CD4-positive, alpha-beta T cell treated with Interleukin-4 for 1 hour (primary cell): ENCODE data around the gene ZNF587B.
"Not testable (repeated sequence)": the region's sequence is repeated elsewhere in the genome, so short reads cannot be mapped to it uniquely, and the experiment has no call there.

ENCODE experiments used
- DNase-seq, 2 donors: peaks; one replicate each; pipeline ENCODE4 v3.0.0-alpha.2; 2020 to 2022

ZNF587B gene

GRCh38 chr19:57819475-57820148 is 10.5 kb upstream of the ZNF587B start:
- peak; percentile 88 to 90 for DNase-seq

GRCh38 chr19:57820599-57820998 is 9.5 kb upstream of the ZNF587B start:
- DNase-seq, result no peak

DNA sequence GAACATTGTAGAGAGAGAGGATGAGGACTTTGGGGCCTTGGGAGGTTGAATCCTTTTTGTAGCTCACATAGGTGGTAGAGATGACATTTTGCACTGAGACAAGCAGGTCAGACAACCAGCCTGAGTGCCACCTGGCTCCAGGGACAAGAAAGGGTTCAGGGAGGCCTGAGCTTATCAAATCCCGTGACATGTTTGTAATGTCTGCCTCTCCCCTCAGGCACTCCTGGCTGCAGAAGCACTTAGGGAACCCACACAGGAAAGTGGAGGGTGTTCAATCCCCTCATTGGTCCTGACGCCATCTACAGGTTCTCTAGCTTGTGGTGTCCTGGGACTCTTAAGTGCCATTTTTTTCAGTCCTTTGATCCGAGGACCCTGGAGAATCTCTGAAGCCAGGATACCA is 9.0 kb upstream of the ZNF587B start:
- DNase-seq, result not testable (repeated sequence)

DNA sequence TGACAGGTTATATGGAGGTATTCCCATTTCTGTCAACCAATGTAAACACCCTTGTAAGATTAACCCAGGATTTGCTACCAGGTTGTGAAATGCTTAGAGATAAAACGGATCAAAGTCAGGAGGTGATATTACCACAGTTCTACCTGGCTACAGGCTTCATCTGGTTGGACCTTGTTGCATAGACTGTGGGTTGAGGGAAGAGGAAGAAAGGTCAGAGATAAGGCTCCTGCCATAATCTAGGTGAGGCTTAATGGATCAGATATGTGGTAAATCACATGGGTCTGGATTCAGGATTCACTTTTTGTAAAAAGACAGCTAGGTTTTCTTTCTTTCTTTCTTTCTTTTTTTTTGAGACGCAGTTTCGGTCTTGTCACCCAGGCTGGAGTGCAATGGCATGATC is 8.6 kb upstream of the ZNF587B start:
- DNase-seq, result not testable (repeated sequence)

DNA sequence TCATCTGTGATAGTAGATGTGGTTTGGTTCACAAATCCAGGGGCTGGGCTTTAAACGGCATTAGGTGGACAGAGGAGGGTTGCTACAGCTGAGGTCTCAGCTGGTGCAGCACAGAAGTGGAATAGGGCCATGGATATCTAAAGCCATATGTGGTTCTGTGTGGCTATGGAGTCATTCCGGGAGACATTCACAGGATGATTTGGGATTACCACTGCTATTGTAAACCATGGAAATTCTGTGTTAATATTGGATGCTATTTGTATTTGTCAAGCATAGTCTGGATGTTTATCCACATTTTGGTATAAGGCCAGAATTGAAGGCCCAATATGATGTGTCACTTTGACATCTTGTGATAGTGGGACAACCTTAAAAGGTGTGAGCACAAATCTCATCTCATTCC is 6.9 kb upstream of the ZNF587B start:
- DNase-seq, result not testable (repeated sequence)

DNA sequence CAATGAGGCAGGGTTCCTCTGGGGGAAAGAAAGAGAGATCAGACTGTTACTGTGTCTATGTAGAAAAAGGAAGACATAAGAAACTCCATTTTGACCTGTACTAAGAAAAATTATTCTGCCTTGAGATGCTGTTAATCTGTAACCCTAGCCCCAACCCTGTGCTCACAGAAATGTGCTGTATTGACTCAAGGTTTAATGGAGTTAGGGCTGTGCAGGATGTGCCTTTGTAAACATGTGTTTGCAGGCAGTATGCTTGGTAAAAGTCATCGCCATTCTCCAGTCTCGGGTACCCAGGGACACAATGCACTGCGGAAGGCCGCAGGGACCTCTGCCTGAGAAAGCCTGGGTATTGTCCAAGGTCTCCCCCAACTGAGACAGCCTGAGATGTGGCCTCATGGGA is 6.5 kb upstream of the ZNF587B start:
- not testable (repeated sequence) for DNase-seq

GRCh38 chr19:57825511-57825910 is 4.6 kb upstream of the ZNF587B start:
- DNase-seq, result no peak

GRCh38 chr19:57829316-57829715 is 783 bp upstream of the ZNF587B start:
- DNase-seq, result no peak

- not testable (repeated sequence) for DNase-seq
These were observed 6.9 kb downstream of the ZNF587B start for GRCh38 chr19:57836991-57837390.

DNA sequence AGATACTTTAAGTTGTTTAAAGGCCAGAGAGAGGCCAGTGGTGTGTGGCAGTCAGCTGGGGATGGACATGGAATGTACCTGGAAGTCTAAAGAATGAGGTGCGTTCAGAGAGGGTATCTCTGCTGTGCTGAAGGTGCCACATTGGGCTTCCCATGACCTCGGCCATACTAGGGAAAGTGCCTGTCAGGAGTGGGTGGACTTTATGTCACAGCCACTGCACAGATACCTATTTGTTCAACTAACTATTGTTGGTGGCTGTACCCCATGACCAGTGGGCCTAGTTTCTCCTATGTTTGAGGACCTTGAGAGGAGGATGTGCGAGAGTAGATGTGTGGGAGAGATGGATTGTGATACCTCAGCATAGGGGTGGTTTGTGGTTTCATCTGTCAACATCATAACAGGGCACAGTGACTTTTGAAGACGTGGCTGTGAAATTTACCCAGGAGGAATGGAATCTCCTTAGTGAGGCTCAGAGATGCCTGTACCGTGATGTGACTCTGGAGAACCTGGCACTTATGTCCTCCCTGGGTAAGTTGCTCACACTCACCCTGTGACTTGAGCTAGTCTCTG is 8.6 kb downstream of the ZNF587B start:
- DNase-seq, result not testable (repeated sequence)

DNA sequence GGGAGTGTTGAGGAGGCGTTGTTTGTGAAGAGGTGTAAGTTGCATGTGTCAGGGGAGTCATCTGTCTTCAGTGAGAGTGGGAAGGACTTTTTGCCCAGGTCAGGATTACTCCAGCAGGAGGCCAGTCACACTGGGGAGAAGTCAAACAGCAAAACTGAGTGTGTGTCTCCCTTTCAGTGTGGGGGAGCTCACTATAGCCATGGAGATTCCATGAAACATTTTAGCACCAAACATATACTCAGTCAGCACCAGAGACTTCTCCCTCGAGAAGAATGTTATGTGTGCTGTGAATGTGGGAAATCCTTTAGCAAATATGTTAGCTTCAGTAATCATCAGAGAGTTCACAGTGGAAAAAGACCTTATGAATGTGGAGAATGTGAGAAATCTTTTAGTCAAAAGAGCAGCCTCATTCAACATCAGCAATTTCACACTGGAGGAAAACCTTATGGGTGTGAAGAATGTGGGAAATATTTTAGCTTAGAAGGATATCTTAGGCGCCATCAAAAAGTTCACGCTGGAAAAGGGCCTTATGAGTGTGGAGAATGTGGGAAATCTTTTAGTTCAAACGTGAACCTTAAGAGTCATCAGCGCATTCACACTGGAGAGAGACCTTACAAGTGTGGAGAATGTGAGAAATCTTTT is 11.1 kb downstream of the ZNF587B start:
- no peak for DNase-seq

DNA sequence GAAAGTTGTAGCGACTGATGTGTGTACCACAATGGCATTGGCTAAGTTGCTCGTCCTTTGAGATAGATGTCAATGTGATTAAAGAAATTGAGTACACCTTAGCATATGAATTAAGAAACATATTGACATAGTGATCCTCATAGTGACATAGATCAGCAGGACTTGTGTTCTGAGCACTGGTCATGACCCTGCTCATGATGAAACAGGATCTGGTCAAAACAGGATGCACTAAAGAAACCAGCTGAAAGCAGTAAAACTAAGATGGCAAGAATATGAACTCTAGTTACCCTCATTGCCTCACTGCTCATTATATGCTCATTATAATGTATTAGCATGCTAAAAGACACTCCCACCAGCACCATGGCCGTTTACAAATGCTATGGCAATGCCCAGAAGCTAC is 17.1 kb downstream of the ZNF587B start:
- DNase-seq, result not testable (repeated sequence)

DNA sequence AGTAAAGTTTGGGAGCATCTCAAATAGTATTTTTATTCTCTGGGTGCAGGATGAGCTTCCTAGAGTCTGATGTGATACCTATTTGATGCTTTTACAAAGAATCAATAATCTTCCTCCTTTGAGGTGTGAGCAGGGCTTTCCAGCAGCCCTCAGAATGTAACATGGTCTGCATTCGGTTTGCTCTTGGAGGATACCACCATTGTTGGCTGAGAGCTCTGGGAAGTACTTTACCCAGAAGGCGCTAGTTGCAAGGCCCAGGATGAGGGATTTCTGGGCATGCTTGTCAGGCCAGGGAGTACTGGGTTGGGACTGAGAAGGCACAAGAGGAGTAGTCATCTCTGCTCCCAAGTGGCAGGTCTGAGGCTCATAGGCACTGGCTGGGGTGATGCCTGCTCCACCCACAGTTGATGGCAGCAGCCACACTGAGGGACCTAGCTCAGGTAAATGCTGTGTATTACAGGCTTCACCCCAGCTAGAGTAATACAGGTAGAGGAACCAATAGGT is 19.1 kb downstream of the ZNF587B start:
- not testable (repeated sequence) for DNase-seq

DNA sequence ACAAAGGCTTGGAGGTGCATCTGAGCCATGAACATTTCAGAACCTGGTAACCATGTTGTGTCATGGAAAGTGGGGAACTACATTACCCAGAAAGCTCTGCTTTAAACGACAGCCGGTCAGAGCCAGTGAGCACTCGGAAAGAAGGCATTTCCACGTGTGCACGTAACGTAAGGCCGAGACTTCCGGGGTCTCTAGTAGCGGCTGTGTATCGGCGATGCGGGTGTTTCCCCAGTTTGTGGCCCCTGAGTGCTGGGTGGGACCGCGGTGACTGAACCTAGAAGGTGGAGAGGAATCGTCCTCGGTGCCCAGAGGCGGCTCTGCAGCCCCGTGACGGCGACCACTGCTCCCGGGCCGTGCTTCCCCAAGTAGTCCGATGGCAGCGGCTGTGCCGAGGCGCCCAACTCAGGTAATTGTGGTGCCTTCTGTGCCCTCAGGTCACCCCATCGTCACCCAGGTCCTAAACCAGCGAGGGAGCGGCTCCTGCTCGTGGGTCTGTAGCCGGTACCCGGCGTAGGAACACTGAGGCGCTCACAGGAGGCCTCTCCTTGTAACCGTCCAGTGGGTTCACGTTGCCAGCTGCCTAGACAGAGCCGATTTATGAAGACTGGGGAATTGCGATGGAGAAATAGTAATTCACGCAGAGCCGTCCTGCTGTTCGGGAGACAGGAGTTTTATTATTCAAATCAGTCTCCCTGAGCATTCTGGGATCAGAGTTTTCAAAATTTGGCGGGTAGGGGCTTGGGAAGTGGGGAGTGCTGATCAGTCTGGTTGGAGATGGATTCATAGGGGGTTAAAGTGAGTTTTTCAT is 19.8 kb downstream of the ZNF587B start, which contains the start of gene ZNF587:
ZNF587 (plus strand) TSS at position 194 of the 808 bp plus-strand sequence; CDS start at position 374, 180 bp downstream.
- DNase-seq, result peak; percentile 89 to 90

DNA sequence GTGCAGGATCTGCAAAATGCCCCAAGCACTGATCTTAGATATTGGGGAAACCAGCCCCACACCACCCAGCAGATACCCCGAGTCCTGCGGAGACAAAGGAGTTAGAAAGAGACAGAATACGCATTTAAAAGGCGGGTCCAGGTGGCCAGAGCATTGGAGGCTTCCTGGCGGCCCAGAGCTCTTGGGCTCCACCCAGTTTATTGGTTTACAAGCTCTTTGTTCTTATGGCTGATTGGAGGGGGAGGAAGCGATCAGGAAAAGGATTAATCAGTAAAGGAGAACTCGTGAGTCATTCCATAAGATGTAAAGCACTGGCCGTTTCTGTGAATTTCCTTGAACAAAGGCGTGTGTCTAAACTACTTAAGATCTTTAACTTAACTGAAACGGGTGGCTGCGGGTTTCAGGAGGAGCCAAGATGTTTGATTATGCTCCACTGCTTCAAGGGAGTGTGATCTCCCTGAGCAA is 20.5 kb downstream of the ZNF587B start:
- DNase-seq, result peak in 1 of 2 donors; percentile 10

DNA sequence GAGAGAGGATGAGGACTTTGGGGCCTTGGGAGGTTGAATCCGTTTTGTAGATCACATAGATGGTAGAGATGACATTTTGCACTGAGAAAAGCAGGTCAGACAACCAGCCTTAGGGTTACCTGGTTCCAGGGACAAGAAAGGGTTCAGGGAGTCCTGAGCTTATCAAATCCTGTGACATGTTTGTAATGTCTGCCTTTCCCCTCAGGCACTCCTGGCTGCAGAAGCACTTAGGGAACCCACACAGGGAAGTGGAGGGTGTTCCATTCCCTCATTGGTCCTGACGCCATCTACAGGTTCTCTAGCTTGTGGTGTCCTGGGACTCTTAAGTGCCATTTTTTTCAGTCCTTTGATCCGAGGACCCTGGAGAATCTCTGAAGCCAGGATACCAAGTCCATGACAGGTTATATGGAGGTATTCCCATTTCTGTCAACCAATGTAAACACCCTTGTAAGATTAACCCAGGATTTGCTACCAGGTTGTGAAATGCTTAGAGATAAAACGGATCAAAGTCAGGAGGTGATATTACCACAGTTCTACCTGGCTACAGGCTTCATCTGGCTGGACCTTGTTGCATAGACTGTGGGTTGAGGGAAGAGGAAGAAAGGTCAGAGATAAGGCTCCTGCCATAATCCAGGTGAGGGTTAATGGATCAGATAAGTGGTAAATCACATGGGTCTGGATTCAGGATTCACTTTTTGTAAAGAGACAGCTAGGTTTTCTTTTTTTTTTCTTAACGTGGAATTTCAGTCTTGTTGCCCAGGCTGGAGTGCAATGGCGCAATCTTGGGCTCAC is 21.9 kb downstream of the ZNF587B start:
- not testable (repeated sequence) for DNase-seq

- not testable (repeated sequence) for DNase-seq
These were observed 24.0 kb downstream of the ZNF587B start for GRCh38 chr19:57854117-57854516.

DNA sequence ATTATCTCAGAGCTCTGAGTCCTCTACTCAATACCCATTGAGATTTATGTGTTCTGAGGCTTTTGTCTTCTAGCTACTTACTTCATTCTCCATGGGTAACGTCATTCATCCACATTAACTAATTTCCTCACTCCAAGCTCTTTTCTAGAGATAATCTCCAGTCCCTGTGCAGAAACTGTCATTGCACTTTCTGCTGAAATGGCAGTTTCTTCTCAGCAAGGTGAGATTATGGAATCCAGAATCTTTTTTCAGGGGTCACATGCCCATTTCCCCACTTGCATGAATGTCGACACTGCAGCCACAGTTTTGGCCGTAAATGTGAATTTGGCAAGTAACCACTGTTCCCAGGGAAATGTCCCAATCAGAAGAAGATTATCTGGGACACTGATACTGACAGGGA is 32.3 kb downstream of the ZNF587B start:
- not testable (repeated sequence) for DNase-seq

GRCh38 chr19:57867868-57868492 is 37.9 kb downstream of the ZNF587B start:
- no peak for DNase-seq

DNA sequence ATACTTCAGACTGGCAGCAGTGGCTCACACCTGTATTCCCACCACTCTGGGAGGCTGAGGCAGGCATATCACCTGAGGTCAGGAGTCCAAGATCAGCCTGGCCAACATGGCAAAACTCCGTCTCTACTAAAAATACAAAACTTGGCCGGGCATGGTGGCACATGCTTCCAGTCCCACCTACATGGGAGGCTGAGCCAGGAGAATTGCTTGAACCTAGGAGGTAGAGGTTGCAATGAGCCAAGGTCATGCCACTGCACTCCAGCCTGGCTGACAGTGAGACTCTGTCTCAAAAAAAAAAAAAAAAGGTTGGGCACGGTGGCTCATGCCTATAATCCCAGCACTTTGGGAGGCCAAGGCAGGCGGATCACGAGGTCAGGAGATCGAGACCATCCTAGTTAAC is 39.6 kb downstream of the ZNF587B start:
- not testable (repeated sequence) for DNase-seq

DNA sequence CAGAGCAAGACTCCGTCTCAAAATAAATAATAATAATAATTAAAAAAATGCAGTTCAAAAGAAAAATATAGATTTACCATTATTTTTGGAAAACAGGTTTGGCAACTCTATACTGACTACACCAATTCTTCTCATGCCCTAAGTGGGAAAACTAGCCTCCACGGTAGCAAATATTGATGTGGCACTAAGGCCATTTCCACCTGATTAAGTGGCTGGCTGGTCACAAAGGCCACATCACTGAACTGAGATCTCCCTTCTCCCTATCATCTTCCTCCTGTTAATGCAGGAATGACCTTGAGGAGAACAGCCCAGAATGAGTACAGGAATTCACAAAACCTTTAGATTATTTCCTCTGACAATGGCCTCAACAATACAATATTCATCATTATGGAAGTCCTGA is 40.1 kb downstream of the ZNF587B start:
- no peak for DNase-seq

- no peak for DNase-seq
These were observed 42.4 kb downstream of the ZNF587B start for GRCh38 chr19:57872450-57872849.
